Ovary (tissue), 9 donors: ENCODE results near the gene SLC6A2. TPM values are rescaled to one million over a fixed set of nuclear protein-coding genes. Genes with fewer than 3 reads are reported as not detected.

Experiments used
- DNase-seq, 5 donors: peaks; one replicate each; pipeline ENCODE4 v3.0.0-alpha.2; 2019 to 2020
- H3K27ac ChIP-seq, 2 donors: fragments of 200-600 bp; one replicate each; pipeline versions ENCODE4 v1.5.1 to v1.8.0; 2019 to 2022
- H3K27me3 ChIP-seq: fragments of 200-600 bp; one replicate; pipeline ENCODE4 v1.8.0; 2022
- H3K36me3 ChIP-seq: fragments of 200-600 bp; sonication (generic); one replicate; pipeline ENCODE4 v1.5.1; 2019
- H3K4me1 ChIP-seq: one replicate; pipeline ENCODE4 v1.8.1; 2013; ENCODE audit warnings: mild to moderate bottlenecking, moderate library complexity; ENCODE audit not compliant: insufficient read depth
- H3K4me3 ChIP-seq: fragments of 200-600 bp; sonication (generic); one replicate; pipeline ENCODE4 v1.5.1; 2017
- H3K9me3 ChIP-seq, 2 donors: fragments of 200-600 bp in 1 of 2; sonication (generic) in 1 of 2; one replicate each; pipeline versions ENCODE4 v1.5.1 to v1.8.1; 2013 to 2019; ENCODE audit warnings: mild to moderate bottlenecking in 1 of 2, moderate library complexity in 1 of 2
- CTCF ChIP-seq, 3 donors: fragments of 450-650 bp in 2 of 3; fragments of 200-600 bp in 1 of 3; IDR thresholded peaks; one replicate each; pipeline versions ENCODE4 v1.5.1 to v1.8.0; 2016 to 2022; ENCODE audit warnings: antibody characterized with exemption in 3 of 3, mild to moderate bottlenecking in 1 of 3
- EP300 ChIP-seq: sonication (generic); formaldehyde crosslinking; IDR thresholded peaks from one replicate; pipeline ENCODE4 v1.6.1; 2017; ENCODE audit warnings: antibody characterized with exemption
- POLR2A ChIP-seq: fragments of 450-650 bp; IDR thresholded peaks from one replicate; pipeline ENCODE4 v1.6.1; 2017; ENCODE audit warnings: antibody characterized with exemption, mild to moderate bottlenecking, moderate library complexity
- WGBS, 3 donors: extraction: QIAGEN DNeasy Blood & Tissue Kit in 1 of 3; methylation state at CpG; one replicate each; pipeline versions ENCODE4 v1.1.5 to v1.1.7; 2013 to 2017; 5-methylcytosine and 5-hydroxymethylcytosine counted together
- intact Hi-C, 4 donors: fragments of 100-400 bp; cut with DNase I; formaldehyde crosslinking; loops; one replicate each; pipeline versions ENCODE4 v1.11.0 to v1.15.1; 2022 to 2023
- polyA plus RNA-seq, 2 donors: library from polyadenylated mRNA; stranded (reverse); fragments of 200-250 nt in 1 of 2; fragments of 350-450 nt in 1 of 2; fragmentation: Illumina TruSeq in 1 of 2; extraction: RNeasy Lipid Tissue Mini Kit (QIAGEN cat#74804) in 1 of 2; gene quantifications; one replicate each; pipeline ENCODE4 v1.2.3, GENCODE V29; 2013 to 2014
- total RNA-seq, 7 donors: library from RNA; depleted of rRNA in 2 of 7; stranded (reverse); fragments of >200 nt in 2 of 7; fragmentation: NEBNext Ultra II Directional in 3 of 7; extraction: Animal tissue kit (Norgen Biotek cat#: 25700) in 3 of 7; gene quantifications; one replicate each; pipeline versions ENCODE4 v1.1.0 to v1.2.4, GENCODE V29; 2016 to 2023
- donor health status: DM: no; HTN: no; CAD: no; lungs with moderate emphysema.
- donor health status: DM: no; HTN: no; CAD: no.
- donor health status: Bipolar disorder and iron deficiency.
- donor health status: DM: yes; HTN: yes; CAD: no.
- donor health status: DM: no; HTN: no; CAD: no.
- donor health status: DM: yes; HTN: yes; CAD: no.

The SLC6A2 gene
- total and polyA plus RNA-seq, 9 donors = 0.08 to 0.36 (median 0.21) TPM; not detected in 3

DNA sequence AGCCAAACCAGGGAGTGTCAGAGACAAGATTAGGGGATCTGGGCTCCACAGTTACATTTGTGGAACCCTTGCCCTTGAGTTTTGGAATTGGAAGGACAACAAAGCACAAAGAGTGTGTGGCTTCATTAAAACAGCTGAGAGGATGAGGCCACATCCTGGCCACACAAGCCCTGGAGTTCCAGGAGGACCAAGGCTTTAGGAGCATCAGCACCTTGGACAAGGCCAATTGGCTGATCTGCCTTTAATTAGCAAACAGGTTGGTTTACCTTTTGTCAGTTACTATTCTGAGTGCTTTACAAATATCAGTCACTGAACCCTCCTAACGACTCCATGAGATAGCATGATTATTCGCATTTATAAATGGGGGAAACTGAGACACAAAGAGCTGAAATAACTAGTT, 54.7 kb downstream of the SLC6A2 start:
- Histone ChIP-seq H3K36me3 (no peaks in the 10 kb centered on the region), H3K9me3 (no peaks in the 10 kb centered on the region), H3K4me1 (no peaks in the 10 kb centered on the region), H3K27ac (no peak overlapping the region), H3K27me3 (no peaks in the 10 kb centered on the region), H3K4me3 (no peak overlapping the region)
- WGBS, 3 donors = 22 to 38% (median 24%) methylated on average over 2 of the region's 2 CpGs
- intact Hi-C loops = loop anchor here in 2 of 4 donors (5.0 to 10.0 kb wide), 2 partner anchors 132 to 134 kb away; no protein-coding TSS in a partner anchor
- TF ChIP-seq POLR2A = no peak
- TF ChIP-seq EP300 = no peak
- no peak for DNase-seq

- WGBS, 3 donors = 23 to 26% (median 25%) methylated on average over 10 of the region's 10 CpGs
- DNase-seq = peak; percentile 20 to 63 (median 50)
- intact Hi-C loops = loop anchor here in 2 of 4 donors (5.0 to 10.0 kb wide), 2 partner anchors 130 to 133 kb away; no protein-coding TSS in a partner anchor
- Histone ChIP-seq H3K36me3 (no peaks in the 10 kb centered on the region), H3K4me1 (no peaks in the 10 kb centered on the region), H3K9me3 (no peaks in the 10 kb centered on the region), H3K4me3 (no peak overlapping the region), H3K27ac (no peak overlapping the region), H3K27me3 (no peaks in the 10 kb centered on the region)
- no peak for TF ChIP-seq EP300
- no peak for TF ChIP-seq POLR2A
- peak in 1 of 3 donors; percentile 12 for TF ChIP-seq CTCF (IDR thresholded peaks at IDR 0.05)
Measured at GRCh38 chr16:55711959-55712876, 56.4 kb downstream of the SLC6A2 start.

DNA sequence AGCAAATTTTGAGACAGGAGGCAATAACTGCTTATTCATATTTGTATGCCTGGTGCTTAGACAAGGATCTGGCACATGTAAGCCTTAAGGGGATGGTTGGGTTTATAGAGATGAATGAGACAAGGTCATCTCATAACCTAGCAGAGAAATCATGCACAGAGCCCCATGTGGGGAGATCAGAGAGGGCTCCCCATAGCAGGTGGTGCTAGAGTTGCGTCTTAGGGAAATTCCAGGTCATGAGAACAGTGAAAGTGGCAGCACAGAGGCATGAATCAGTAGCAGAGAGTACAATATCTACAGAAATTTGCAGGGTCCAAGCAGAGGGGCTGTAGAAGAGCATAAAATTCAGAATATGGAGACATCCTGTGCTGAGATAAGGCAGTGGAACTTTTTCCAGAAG, 57.3 kb downstream of the SLC6A2 start:
- no peaks in the 10 kb centered on the region for H3K36me3 ChIP-seq
- no peaks in the 10 kb centered on the region for H3K27me3 ChIP-seq
- no peak overlapping the region for H3K4me3 ChIP-seq
- 69 to 77% (median 69%) methylated on average over 1 of the region's 1 CpG for WGBS, 3 donors
- DNase-seq = no peak
- H3K27ac ChIP-seq = no peak overlapping the region
- no peaks in the 10 kb centered on the region for H3K4me1 ChIP-seq
- intact Hi-C loops = loop anchor here in 2 of 4 donors (5.0 to 10.0 kb wide), 2 partner anchors 129 to 132 kb away; no protein-coding TSS in a partner anchor
- H3K9me3 ChIP-seq = no peaks in the 10 kb centered on the region
- TF ChIP-seq CTCF (IDR thresholded peaks at IDR 0.05) (no peak), POLR2A (no peak), EP300 (no peak)

DNA sequence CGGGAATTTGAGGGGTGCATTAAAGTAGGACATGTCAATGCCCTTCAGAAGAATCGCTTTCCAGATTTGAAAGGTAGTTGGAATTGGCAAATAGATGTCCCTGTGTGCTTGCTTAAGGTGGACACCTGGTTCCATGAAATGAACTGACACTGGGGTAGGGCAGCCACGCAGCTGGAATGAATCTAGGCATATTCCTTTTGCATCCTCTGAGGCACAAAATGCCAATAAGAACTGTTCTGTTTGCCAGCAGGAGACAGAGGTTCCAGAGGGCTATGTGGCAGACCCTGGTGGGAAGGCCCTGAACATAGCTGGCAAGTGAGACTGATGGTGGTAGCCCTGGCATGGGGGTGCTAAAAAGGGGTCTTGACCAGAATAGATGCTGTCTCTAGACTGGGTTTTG, 61.5 kb downstream of the SLC6A2 start:
- H3K4me1 ChIP-seq = no peaks in the 10 kb centered on the region
- no peak for DNase-seq
- H3K27ac ChIP-seq = no peak overlapping the region
- WGBS, 3 donors = 73 to 78% (median 74%) methylated on average over 3 of the region's 3 CpGs
- H3K4me3 ChIP-seq = no peak overlapping the region
- no peaks in the 10 kb centered on the region for H3K9me3 ChIP-seq
- H3K36me3 ChIP-seq = no peaks in the 10 kb centered on the region
- H3K27me3 ChIP-seq = no peaks in the 10 kb centered on the region
- intact Hi-C loops = loop anchor here in 1 of 4 donors (10.0 kb wide), 1 partner anchor 127 kb away; no protein-coding TSS in a partner anchor
- TF ChIP-seq EP300 = no peak
- TF ChIP-seq CTCF (IDR thresholded peaks at IDR 0.05) = no peak
- TF ChIP-seq POLR2A = no peak
